Urinary bladder (tissue), 2 donors: ENCODE data around the gene LPGAT1. TPM values are rescaled to one million over a fixed set of nuclear protein-coding genes. Genes with fewer than 3 reads are reported as not detected.

Source experiments
- polyA plus RNA-seq: library from polyadenylated mRNA; stranded (reverse); fragments of 200-250 nt; gene quantifications from one replicate; pipeline ENCODE4 v1.2.3, GENCODE V29; 2013
- small RNA-seq: library from RNA; depleted of rRNA; stranded (forward); fragments of <200 nt; gene quantifications from one replicate; pipeline ENCODE3, GENCODE V24; 2014
- total RNA-seq: library from RNA; depleted of rRNA; stranded (reverse); fragments of >200 nt; gene quantifications from one replicate; pipeline ENCODE4 v1.2.3, GENCODE V29; 2014
- donor health status: healthy.

LPGAT1 gene
- total and polyA plus RNA-seq, 2 donors, result 13.4 to 50.2 TPM

Small RNA genes lying within 50 kb of the gene (small RNA-seq; reads per million reads assigned to genes)
- gene RF00019 (not detected), gene RN7SL344P (not detected)

Other genes with a start within 250 kb of the LPGAT1 start
- 13.1 TPM for gene NEK2, start 155.1 kb downstream of the LPGAT1 start, total RNA-seq
- gene NEK2, start 155.1 kb downstream of the LPGAT1 start, polyA plus RNA-seq, result 0.18 TPM
- 24.3 TPM for gene INTS7, start 204.8 kb upstream of the LPGAT1 start, total RNA-seq
- 5.2 TPM for gene INTS7, start 204.8 kb upstream of the LPGAT1 start, polyA plus RNA-seq
- 20.7 TPM for gene DTL, start 205.0 kb upstream of the LPGAT1 start, total RNA-seq
- 0.29 TPM for gene DTL, start 205.0 kb upstream of the LPGAT1 start, polyA plus RNA-seq